Right renal cortex interstitium (tissue), 3 donors: Measurements from ENCODE around the gene DCP1B. TPM values are rescaled to one million over a fixed set of nuclear protein-coding genes. Genes with fewer than 3 reads are reported as not detected.

ENCODE experiments used
- DNase-seq, 3 donors: peaks; one replicate each; pipeline ENCODE4 v3.0.0-alpha.2; 2013; ENCODE audit warnings: low read depth in 3 of 3, low spot score in 2 of 3
- polyA plus RNA-seq, 3 donors: library from polyadenylated mRNA; unstranded; fragments of 120-200 nt; gene quantifications; one replicate each; pipeline ENCODE4 v1.2.1, GENCODE V29; 2013; ENCODE audit not compliant: insufficient read length in 3 of 3

Gene DCP1B
- polyA plus RNA-seq, 3 donors, result 28.7 to 35.6 (median 30.5) TPM

DNA sequence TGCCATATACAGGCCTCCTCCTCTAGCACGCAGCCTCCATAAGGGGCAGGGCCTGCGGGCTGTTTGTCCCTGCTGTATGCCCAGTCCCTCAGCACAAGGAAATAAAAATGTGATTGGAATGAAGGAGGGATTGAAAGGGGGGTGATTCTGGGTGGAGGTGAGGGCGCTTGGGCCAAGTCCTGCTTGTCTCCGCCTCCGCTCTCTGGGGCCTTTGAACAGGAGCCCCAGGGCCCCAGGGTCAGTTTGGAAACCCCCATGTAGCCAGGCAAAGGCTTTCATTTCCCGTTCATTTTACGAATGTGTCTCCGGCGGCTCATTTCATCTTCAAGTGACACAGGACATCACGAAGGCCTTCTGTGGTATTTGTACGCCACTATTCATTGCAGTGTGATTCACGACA, 81.3 kb downstream of the DCP1B start:
- DNase-seq, result no peak

DNA sequence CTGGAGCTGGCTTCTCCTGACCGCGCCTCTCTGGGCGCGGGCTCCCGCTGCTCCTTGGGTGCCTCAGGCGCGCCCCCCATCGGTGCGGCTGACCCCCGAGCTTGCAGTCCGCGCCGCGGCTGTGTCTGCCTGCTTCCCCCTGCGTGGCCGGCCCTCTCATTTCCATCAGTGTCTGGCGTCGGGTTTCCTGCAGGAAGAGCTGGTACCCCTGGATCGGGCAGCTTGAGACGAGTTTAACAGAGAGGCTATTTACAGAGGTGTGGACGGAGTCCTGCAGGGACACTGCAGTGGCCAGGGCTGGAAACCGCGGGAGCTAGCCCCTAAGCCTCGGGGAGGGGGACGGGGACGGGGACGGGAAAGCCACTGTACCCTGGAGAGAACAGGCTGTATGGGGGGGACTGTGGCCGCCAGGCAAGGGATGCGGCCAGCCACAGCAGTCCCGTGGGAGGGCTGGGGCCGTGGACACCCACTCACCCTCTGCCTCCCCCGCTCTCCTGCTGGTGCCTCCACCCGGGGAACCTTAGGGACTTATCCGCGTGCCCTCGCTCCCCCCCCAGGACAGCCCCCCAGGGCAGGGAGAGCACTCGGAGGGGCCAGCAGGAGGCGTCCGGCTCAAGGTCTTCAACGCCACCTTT, 82.1 kb downstream of the DCP1B start:
- DNase-seq, result no peak

DNA sequence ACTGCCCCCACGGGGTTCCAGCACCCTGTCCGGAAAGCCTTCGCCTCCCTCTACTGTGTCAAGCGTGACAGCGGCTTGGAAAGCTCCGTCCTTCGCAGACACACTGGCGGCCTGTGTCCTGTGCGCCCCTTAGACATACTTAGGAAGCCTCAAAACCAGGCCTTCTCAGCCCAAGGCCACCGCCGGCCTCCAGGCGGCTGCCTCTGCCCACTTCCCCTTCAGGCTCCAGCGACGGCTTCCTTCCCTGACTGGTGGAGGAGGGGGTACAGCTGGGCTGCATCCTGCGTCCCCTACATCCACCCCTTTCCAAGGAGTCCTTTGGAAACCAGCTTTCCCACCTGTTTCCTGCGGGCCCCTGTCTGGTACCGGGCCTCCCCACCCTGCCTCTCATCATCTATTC, 83.3 kb downstream of the DCP1B start:
- DNase-seq, result no peak

DNA sequence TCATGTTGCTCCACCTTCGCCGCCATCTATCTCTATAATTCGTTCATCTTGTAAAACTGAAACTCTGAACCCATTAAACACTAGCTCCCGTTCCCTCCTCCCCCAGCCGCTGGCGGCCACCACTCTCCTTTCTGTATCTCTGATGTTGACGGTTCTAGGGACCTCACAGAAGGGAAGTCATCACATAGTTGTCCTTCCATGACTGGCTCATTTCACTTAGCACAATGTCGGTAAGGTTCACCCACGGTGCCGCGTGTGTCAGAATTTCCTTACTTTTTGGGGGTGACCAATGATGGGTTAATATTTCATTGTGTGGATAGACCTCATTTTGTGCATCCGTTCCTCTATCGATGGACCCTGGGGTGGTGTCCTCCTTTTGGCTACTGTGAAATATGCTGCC, 83.8 kb downstream of the DCP1B start:
- no peak for DNase-seq

DNA sequence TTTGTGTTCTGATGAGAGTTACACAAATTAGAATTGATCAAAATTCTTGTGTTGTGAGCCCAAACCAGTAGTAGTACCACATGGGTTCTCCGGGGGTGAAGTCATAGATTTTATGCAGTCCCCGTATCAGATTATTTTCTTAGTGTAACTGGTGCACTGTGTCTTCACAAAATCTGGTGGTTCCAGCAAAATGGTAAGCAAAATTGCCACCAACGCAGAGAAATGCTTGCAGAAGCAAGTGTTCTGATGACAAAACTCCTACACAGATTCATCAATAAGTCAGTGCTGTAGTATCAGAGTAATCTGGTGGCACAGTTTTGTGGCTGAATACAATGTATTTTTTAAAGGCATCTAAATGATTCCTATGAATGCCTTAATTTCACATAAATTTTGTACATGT, 84.5 kb downstream of the DCP1B start:
- no peak for DNase-seq

DNA sequence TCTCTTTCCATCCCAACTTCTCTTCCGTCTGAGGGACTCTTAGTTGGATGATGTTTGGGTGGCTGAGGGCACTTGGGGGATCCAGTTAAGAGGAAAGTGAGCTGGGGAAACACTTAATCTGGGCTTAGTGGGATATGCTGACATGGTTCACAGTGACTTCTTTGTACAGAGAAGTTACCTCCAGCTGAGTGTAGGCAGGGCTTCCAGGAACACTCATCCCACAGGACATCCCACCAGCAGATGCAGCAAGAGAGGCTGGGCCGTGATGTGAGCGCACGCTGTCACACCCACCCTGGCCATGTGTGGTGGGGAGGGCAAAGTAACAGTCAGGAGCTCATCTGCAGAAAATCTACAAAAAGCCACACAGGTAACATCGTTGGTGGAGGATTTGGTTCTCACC, 85.0 kb downstream of the DCP1B start:
- DNase-seq, result no peak

DNA sequence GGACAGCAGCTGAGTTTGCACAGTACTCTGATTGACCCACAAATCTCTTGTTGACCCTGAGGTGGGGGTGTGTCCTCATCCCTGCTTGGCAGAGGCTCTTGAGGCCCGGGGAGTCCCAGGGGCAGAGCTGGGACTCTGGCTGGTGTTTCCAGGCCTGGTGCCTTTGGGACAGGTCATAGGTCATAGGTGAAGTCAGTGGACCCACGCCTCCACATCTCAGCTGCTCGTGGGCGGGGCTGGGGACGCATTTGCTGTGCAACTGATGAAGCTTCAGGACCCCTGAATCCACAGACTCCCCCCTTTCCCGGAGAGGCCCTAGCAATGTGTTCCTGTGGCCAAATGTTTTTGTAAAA, 85.4 kb downstream of the DCP1B start:
- DNase-seq, result no peak

DNA sequence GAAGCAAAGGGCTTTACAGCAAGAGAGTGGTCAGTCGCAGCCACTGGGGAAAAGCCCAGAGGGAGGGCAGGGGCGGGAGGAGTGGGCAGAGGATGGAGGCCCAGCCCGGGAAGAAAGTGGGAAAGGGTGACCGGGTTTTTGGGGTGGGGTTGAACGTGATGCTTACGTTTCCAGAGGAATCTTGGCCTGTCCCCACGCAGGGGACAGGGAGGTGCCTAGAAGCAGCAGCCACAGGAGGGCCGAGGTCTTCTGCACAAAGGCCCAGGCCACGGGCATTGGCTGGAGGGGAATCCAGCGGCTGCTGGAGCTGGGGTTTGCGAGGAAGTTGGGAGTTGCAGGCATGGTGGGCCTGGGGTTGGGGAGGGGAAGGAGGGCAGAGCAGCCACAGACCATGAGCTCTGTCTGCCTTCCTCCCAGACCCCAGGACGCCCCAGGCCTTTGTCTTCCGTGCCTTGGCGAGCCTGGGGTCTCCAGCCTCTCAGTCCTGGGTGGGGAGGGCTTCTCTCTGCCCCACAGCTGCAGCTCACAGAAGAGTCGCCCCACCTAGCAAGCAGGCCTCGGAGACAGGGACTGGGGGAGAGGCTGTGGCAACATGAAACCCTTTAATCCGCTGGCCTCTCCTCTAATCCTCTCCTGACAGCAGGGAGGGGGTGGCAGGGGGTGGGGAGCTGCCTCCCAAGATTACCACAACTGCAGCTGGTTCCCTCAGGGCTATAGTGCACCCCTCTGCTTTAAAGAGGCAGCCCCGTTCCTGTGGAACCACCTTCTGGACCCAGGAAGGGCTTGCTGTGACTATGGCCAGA, 86.0 kb downstream of the DCP1B start, which contains the start of gene CACNA2D4:
CACNA2D4 (minus strand) TSS at position 572 of the 803 bp plus-strand sequence; CDS start at position 393, 179 bp downstream.
- no peak for DNase-seq

DNA sequence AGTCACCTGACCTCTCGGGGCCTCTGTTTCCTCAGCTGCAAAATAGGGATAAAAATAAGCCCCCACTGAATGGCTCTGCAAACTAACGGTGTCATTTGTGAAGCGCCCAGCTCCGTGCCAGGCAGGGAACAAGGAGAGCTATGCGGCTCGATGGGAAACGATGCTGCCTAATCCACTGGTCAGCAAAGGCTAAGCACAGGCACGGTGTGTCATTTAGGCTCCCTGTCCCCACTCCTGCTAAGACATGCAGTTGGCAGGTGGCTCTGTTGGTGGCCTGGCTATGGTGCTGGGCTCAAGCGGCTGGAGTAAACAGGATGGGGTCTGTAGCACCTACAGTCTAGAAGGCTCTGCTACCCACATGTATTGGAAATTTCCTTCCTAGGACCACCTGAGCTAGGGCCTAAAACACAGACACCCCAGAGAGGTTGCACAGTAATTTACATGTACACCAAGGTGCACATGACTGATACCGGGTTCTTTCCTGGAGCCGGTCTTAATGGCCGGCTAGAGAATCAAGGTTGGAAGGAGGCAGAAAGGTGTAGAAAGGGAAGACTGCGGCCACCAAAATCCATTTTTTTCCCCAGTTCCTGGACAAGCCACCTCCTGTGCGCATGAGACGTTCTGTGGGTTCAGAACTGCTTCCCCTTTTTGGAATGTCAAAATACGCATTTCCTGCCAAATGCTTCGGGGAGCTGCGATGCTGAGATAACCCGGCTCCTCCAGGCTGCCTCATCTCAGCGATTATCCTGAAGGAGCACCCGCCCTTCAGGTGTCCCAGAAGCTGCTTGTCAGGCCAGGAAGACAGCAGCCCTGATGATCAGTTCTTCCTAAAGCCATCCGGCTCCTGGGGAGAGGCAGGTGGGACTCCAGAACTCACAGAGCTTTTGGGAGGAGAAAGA, 86.8 kb downstream of the DCP1B start:
- DNase-seq, result no peak

DNA sequence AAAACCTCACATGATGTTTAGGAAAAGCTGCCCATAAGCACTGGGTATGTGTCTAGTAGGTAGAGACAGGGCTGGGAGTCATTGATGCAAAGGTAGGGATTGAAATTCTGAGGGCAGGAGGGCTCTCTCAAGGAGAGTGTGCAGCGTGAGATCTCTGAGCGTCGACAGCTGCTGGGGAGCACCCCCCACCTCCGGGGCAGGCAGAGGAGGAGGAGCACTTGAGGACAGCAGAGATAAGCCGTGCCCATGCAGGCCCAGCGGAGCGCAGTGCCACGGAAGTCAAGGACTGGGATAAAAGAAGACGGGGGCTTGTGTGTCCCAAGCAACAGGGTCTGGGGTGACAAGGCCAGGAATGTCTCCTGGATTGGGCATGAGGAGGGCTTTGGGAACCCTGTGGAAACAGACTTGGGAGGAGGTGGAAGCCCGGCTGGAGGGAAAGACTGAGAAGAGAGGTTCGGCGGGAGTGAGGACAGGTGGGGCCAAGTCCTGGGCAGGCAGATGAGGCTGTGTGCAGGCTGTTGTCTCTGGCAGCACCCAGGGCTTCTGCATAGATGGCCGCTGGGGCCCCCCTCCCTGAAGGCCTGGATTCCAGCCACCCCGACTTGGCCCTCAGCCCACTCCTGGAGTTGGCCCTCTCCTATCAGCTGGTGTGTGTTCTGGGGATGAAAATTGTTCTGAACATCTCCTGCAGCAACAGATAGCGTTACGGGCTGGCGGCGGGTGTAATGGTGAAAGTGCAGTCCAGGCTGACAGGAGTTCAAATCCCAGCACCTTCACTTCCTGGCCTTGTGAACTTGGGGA, 87.7 kb downstream of the DCP1B start:
- DNase-seq, result no peak

DNA sequence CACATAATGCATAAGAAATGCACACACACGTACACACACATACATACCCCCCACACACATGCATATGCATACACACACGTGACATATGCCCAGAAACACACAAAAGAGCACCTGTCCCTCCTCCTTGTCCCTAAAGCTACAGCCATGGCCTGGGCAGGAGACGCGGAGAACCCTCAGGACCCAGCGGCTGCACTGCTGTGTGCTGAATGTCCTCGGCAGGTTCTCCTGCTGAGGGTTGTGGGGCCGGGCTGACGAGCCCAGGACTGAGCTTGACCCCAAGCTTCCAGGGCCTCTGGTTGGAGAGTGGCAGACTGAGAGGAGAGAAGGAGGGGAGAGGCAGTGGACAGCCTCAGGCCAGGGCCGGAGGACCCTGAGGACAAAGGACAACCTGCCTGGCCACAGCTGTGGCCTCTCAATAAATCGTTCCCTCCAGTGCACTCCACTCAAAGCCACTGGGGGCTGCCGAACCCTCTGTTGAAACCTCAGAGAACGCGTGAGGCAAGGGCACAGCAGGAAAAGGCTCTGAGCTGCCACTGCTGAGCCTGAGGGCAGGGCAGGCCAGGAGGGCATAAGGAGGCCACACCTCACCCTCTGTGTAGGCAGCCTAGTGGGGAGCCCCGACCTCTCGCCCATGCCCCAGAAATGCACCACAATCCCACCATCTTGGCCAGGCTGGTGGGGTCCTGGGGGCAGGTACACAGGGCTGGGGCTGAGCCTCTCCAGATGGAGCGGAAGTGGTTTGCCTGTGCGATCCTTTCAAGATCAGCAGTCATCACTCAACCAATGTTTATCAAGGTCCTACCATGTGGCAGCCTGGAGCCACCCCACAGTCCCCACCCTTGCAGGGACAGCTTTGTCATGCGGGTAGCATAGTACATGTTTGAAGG, 88.9 kb downstream of the DCP1B start:
- no peak for DNase-seq

DNA sequence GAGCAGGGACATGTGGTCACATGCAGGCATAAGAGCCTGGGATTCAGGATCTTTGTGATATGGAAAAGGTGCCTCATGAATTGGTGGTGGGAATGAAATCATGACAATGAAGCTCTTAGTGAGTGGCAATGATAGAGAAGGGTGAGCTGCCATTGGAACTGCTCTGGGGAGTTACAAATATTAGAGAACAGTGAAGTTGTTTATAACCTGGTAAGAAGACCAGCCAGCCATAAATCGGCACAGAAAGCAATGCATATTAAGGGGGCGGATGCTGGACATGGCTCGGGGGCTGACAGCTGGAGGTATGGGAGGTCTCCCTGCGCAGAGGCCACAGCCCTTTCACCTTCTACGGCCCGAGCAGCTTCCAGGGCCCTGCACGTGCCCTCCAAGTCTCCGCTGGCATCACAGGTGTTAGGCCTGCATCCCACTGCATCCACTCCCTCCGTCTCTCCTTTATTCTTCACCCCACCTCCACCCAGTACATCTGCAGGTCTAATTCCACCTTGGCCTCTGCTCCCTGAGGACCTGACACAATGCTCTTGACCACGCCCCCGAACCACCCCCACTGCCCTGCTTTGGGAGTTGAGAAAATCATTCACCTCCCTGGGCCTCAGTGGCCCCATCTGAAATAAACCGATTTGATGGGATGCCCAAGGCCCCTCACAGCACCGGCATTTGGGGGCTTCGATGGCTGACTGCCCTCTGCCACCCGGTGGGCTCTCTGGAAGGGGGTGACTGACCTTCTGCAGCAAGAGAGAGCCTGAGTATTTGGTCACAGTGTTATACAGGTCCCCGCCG, 89.9 kb downstream of the DCP1B start:
- DNase-seq, result no peak

DNA sequence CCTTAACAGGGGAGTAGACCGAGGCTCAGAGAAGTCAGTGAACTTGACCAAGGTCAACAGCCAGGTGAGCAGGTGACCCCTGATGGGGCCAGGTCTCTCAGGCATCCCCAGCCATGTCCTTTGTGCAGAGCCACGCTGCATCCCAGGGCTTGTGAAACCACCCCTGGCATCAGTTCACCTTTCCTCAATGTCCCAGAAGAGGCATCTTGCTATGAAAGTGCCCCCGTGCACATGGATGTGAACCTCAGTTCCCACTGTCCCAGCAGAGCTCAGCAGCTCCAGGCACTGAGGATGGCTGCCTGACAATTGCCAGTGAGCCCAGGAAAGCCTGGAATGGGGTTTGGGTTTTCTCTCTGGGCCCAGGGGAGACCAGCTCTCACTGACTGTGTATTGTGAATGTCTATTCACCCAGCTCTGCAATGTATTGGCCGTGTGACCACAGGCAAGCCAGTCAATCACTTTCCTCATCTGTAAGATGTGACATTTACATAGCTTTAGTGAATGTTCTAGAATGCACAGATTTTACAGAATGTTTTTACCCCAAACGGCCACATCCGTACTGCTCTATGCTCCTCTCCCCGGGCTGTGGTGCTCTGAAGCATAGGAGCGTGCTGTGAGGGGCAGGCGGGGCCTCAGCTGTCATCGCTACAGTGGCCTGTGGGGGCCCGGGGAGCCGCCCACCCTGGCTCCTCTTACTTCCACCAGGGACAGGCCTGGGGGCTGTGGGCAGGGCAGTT, 90.7 kb downstream of the DCP1B start:
- DNase-seq, result no peak

DNA sequence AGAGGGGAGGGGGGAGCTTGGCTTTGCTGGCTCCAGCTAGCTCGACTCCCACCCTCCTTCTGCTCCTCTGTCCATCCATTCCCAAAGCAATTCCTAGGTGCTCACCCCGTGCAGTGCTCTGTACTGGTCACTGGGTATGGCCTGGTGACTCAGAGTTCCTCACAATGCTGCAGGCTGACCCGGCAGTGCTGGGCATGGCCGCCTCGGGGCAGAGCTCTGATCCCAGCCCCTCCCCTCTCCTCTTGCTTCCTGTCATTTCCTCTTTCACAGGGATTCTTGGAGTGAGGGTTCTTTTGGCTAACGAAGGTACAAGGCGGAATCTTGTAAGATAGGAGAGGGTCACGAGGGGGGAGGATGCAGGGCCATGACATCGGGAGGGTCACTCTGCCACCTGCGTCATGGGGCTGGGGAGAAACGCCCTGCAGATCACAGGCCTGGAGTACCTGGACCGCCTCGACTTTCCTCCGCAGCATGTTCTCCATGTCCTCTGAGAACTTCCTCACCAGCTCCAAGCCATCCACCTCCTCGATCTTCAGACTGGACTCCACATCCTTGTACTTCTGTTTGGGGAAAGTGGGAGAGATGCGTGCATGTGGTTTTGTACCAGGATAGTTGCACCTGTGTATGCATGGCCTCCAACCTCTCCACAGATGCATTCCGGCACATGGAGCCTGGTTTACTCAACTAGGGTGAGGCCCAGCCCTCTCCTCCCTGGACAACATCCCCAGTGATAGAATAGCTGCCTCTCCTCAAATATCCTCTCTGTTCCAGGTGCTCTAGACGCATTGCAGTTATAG, 91.5 kb downstream of the DCP1B start:
- DNase-seq, result no peak

DNA sequence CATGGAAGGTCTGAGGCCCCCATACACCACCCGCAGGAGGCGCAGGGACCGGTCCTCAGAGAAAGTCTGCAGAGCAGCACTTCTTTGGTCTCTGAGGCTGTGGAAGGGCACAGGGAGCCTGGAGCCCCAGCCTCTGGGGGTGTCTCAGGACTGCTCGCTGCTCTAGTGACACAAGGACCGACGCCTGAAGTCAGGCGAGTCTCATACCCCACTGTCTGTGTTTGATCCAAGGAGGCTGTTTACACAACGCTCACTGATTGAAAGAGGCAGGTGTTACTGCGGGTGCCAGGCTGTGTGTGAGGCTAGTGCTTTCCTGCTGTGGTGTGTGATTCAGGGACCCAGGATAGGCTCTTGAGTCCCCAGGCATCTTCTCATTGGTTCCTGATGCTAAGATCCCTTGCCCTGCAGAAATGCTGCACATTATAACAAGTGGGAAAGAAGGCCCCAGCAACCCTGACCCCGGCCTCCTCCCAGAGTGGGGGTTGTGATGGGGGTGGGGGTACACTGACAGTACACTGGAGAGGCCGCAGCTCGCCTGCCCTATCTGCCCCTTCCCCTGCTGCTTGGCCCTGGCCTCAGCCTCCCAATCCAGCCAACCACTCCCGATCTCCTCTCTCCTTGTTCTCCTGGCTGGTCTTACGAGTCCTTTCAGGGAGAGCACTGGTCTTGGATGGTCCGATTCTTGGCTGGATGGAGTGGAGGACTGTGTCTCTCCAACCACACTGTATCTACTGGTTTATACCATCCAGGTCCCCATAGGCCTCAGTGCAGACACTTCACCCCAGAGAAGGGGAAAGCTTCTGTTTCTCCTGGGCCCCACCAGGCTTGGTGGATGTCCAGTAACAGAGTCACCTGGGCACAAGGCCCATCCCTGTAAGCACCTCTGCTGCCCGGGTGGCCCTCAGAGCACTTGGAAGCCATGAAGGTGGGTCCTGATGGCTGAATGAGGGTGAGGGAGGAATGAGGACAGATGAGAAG, 92.4 kb downstream of the DCP1B start:
- DNase-seq, result no peak

DNA sequence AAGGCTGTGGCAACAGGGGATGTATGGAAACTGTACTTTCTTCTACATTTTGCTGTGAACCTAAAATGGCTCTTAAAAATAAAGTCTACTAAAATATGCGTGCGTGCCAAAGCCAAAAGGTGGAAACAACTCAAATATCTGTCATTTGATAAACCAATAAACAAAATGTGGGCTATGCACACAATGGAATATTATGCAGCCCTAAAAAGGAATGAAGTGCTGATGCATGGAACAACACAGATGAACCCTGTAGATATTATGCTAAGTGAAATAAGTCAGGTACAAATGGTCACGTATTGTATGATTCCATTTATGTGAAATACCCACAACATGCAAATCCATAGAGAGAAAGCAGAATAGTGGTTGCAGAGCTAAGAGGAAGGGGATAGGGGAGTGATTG, 93.8 kb downstream of the DCP1B start:
- no peak for DNase-seq
